Thymus (tissue), 2 donors: ENCODE data around the gene RNASE1. TPM values are rescaled to one million over a fixed set of nuclear protein-coding genes. Genes with fewer than 3 reads are reported as not detected.

ENCODE experiments used
- polyA plus RNA-seq: library from polyadenylated mRNA; stranded (reverse); fragments of 200-250 nt; gene quantifications from one replicate; pipeline ENCODE4 v1.2.3, GENCODE V29; 2013
- total RNA-seq: library from RNA; stranded (reverse); fragments of 120-200 nt; gene quantifications from one replicate; pipeline ENCODE4 v1.2.4, GENCODE V29; 2013
- donor health status: healthy.

RNASE1 gene
- total and polyA plus RNA-seq, 2 donors, result 200 to 491 TPM

Other genes starting within 250 kb of the RNASE1 start
- gene RNASE9, start 241.8 kb downstream of the RNASE1 start, total RNA-seq, result not detected
- 0.02 TPM for gene RNASE9, start 241.8 kb downstream of the RNASE1 start, polyA plus RNA-seq
- not detected for gene RNASE11, start 214.8 kb downstream of the RNASE1 start, total RNA-seq
- 0.02 TPM for gene RNASE11, start 214.8 kb downstream of the RNASE1 start, polyA plus RNA-seq
- gene RNASE12, start 211.5 kb downstream of the RNASE1 start, total RNA-seq, result not detected
- not detected for gene RNASE12, start 211.5 kb downstream of the RNASE1 start, polyA plus RNA-seq
- gene OR6S1, start 161.2 kb downstream of the RNASE1 start, total RNA-seq, result not detected
- not detected for gene OR6S1, start 161.2 kb downstream of the RNASE1 start, polyA plus RNA-seq
- gene RNASE4, start 118.3 kb downstream of the RNASE1 start, total RNA-seq, result 1.7 TPM
- gene RNASE4, start 118.3 kb downstream of the RNASE1 start, polyA plus RNA-seq, result 25.4 TPM
- 0.99 TPM for gene ANG, start 114.1 kb downstream of the RNASE1 start, total RNA-seq
- 9.1 TPM for gene ANG, start 114.1 kb downstream of the RNASE1 start, polyA plus RNA-seq
- gene EDDM3A, start 57.0 kb downstream of the RNASE1 start, total RNA-seq, result not detected
- 0.11 TPM for gene EDDM3A, start 57.0 kb downstream of the RNASE1 start, polyA plus RNA-seq
- 0.09 TPM for gene EDDM3B, start 34.4 kb downstream of the RNASE1 start, total RNA-seq
- 1.7 TPM for gene EDDM3B, start 34.4 kb downstream of the RNASE1 start, polyA plus RNA-seq
- 31.3 TPM for gene RNASE6, start 21.6 kb downstream of the RNASE1 start, total RNA-seq
- 87.1 TPM for gene RNASE6, start 21.6 kb downstream of the RNASE1 start, polyA plus RNA-seq
- 26.7 TPM for gene RNASE3, start 88.5 kb upstream of the RNASE1 start, total RNA-seq
- gene RNASE3, start 88.5 kb upstream of the RNASE1 start, polyA plus RNA-seq, result 1.2 TPM
- 49.1 TPM for gene RNASE2, start 152.6 kb upstream of the RNASE1 start, total RNA-seq
- 16.6 TPM for gene RNASE2, start 152.6 kb upstream of the RNASE1 start, polyA plus RNA-seq
- 64.2 TPM for gene METTL17, start 187.1 kb upstream of the RNASE1 start, total RNA-seq
- gene METTL17, start 187.1 kb upstream of the RNASE1 start, polyA plus RNA-seq, result 99.5 TPM
- gene SLC39A2, start 196.4 kb upstream of the RNASE1 start, total RNA-seq, result 1.5 TPM
- gene SLC39A2, start 196.4 kb upstream of the RNASE1 start, polyA plus RNA-seq, result 7.0 TPM
- 19.8 TPM for gene NDRG2, start 222.2 kb upstream of the RNASE1 start, total RNA-seq
- 77.8 TPM for gene NDRG2, start 222.2 kb upstream of the RNASE1 start, polyA plus RNA-seq
- not detected for gene TPPP2, start 227.4 kb upstream of the RNASE1 start, total RNA-seq
- 0.30 TPM for gene TPPP2, start 227.4 kb upstream of the RNASE1 start, polyA plus RNA-seq
- not detected for gene RNASE13, start 232.0 kb upstream of the RNASE1 start, total RNA-seq
- not detected for gene RNASE13, start 232.0 kb upstream of the RNASE1 start, polyA plus RNA-seq
- gene RNASE7, start 239.5 kb upstream of the RNASE1 start, total RNA-seq, result 0.47 TPM
- 1.6 TPM for gene RNASE7, start 239.5 kb upstream of the RNASE1 start, polyA plus RNA-seq